A673 (cell line): ENCODE results near the gene RBAK. TPM values are rescaled to one million over a fixed set of nuclear protein-coding genes. Genes with fewer than 3 reads are reported as not detected.

Source experiments
- BruUV-seq: library from RNA; stranded (reverse); fragments of 400-500 nt; replicated peaks from 2 replicates; lab custom pipeline; 2021; lab: Mats Ljungman, UMichigan
- CTCF ChIA-PET: fragments of 300-600 bp; sonication (Branson Sonifier 250); formaldehyde crosslinking; loops from one replicate; lab custom pipeline; 2022; ENCODE audit warnings: antibody characterized with exemption; lab: Charles Lee
- POLR2A ChIA-PET: fragments of 300-600 bp; sonication (Branson Sonifier 250); formaldehyde crosslinking; loops from one replicate; lab custom pipeline; 2022; ENCODE audit warnings: antibody characterized with exemption; ENCODE audit not compliant: low non-redundant PET; lab: Charles Lee
- DNase-seq: peaks from one replicate; pipeline ENCODE4 v3.0.0-alpha.2; 2015; ENCODE audit warnings: low spot score
- H3K27ac ChIP-seq: fragments of 200-600 bp; sonication (generic); 2 replicates; pipeline ENCODE4 v1.5.1; 2016; ENCODE audit warnings: mixed run types, low read depth, mild to moderate bottlenecking, mixed read lengths, antibody characterized with exemption, low read length; ENCODE audit not compliant: poor library complexity, severe bottlenecking
- H3K27me3 ChIP-seq: fragments of 200-600 bp; sonication (generic); replicated peaks from 2 replicates; pipeline ENCODE4 v1.6.1; 2017; ENCODE audit warnings: mixed run types, low read depth, mild to moderate bottlenecking, mixed read lengths, antibody characterized with exemption, low read length; ENCODE audit not compliant: insufficient read depth, poor library complexity
- H3K36me3 ChIP-seq: fragments of 200-600 bp; sonication (generic); 2 replicates; pipeline ENCODE4 v1.6.1; 2016; ENCODE audit warnings: mixed run types, mild to moderate bottlenecking, mixed read lengths, antibody characterized with exemption, low read length; ENCODE audit not compliant: insufficient read depth, poor library complexity, severe bottlenecking
- H3K4me1 ChIP-seq: fragments of 200-600 bp; sonication (generic); 2 replicates; pipeline ENCODE4 v1.6.1; 2017; ENCODE audit warnings: mixed run types, mild to moderate bottlenecking, mixed read lengths, antibody characterized with exemption, low read length; ENCODE audit not compliant: insufficient read depth, poor library complexity, severe bottlenecking
- H3K4me3 ChIP-seq: fragments of 200-600 bp; sonication (generic); 2 replicates; pipeline ENCODE4 v1.5.1; 2016; ENCODE audit warnings: low read depth, mixed run types, mild to moderate bottlenecking, mixed read lengths, low read length; ENCODE audit not compliant: poor library complexity, severe bottlenecking
- H3K9me3 ChIP-seq: fragments of 200-600 bp; sonication (generic); 2 replicates; pipeline ENCODE4 v1.6.1; 2016; ENCODE audit warnings: mixed run types, low read depth, mild to moderate bottlenecking, mixed read lengths, antibody characterized with exemption, low read length; ENCODE audit not compliant: poor library complexity, severe bottlenecking
- EZH2 ChIP-seq: fragments of 200-600 bp; sonication (generic); IDR thresholded peaks from 2 replicates; pipeline ENCODE4 v1.6.1; 2017; ENCODE audit warnings: borderline replicate concordance, low read depth, mild to moderate bottlenecking, mixed read lengths, antibody characterized with exemption, low read length; ENCODE audit not compliant: poor library complexity, severe bottlenecking
- intact Hi-C: fragments of 100-400 bp; cut with micrococcal nuclease; formaldehyde crosslinking; loops from one replicate; pipeline ENCODE4 v1.10.0; 2022; ENCODE audit not compliant: unreplicated experiment
- total RNA-seq: library from RNA; stranded (reverse); gene quantifications from 2 replicates; pipeline ENCODE4 v1.2.3, GENCODE V29; 2021
- TF ChIP-seq, protein P1 (sequence below): fragments of 300-800, 200-600 bp; sonication (generic); conservative IDR thresholded peaks from 2 replicates; pipeline ENCODE4 v1.5.1; 2017; ENCODE audit warnings: low read depth, mild to moderate bottlenecking, antibody characterized with exemption, low read length, moderate library complexity, mixed read lengths

The RBAK gene
- total RNA-seq, 1 experiment from 2014 or later = 17.3 TPM

DNA sequence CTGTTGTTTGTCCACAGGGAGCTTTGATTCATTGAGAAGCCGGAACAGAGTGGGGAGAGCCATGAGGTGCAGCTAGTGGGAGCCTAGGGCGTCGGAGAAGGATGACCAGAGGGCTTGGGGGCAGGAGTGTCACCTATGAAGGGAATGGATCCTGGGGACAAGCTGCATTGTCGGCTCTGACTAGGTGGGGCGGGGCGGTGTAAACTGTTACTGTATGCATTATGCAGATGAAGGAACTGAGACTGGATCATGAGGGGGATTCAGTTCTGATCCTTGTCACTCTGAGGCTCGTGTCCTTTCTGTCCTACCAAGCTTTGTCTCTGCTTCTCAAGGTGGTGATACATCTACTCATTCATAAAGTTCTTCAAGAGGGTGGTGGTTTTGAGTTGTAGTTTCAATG, 46.8 kb upstream of the RBAK start:
- DNase-seq = no peak
- H3K4me1 ChIP-seq = no peaks in the 10 kb centered on the region
- H3K4me3 ChIP-seq = no peak overlapping the region
- H3K27ac ChIP-seq = no peak overlapping the region
- H3K36me3 ChIP-seq = peaks cover 30% of the 10 kb centered on the region
- POLR2A ChIA-PET = no interaction called here
- H3K9me3 ChIP-seq = no peaks in the 10 kb centered on the region
- no TSS peak for BruUV-seq
- no peak for TF ChIP-seq EZH2
- TF ChIP-seq, protein P1, sequence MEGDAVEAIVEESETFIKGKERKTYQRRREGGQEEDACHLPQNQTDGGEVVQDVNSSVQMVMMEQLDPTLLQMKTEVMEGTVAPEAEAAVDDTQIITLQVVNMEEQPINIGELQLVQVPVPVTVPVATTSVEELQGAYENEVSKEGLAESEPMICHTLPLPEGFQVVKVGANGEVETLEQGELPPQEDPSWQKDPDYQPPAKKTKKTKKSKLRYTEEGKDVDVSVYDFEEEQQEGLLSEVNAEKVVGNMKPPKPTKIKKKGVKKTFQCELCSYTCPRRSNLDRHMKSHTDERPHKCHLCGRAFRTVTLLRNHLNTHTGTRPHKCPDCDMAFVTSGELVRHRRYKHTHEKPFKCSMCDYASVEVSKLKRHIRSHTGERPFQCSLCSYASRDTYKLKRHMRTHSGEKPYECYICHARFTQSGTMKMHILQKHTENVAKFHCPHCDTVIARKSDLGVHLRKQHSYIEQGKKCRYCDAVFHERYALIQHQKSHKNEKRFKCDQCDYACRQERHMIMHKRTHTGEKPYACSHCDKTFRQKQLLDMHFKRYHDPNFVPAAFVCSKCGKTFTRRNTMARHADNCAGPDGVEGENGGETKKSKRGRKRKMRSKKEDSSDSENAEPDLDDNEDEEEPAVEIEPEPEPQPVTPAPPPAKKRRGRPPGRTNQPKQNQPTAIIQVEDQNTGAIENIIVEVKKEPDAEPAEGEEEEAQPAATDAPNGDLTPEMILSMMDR = no peak
- intact Hi-C loops = no loop called here
- CTCF ChIA-PET = no interaction called here
- no peaks in the 10 kb centered on the region for H3K27me3 ChIP-seq

GRCh38 chr7:4999369-4999950, 46.2 kb upstream of the RBAK start:
- Histone ChIP-seq H3K4me1 (no peaks in the 10 kb centered on the region), H3K4me3 (no peak overlapping the region), H3K9me3 (no peaks in the 10 kb centered on the region), H3K36me3 (peaks cover 26% of the 10 kb centered on the region), H3K27me3 (no peaks in the 10 kb centered on the region), H3K27ac (no peak overlapping the region)
- ChIA-PET POLR2A (no interaction called here), CTCF (no interaction called here)
- no peak for DNase-seq
- TF ChIP-seq EZH2 = no peak
- TF ChIP-seq, protein P1 = no peak
- no TSS peak for BruUV-seq
- intact Hi-C loops = no loop called here

GRCh38 chr7:5001003-5001402, 44.7 kb upstream of the RBAK start:
- intact Hi-C loops = no loop called here
- CTCF ChIA-PET = no interaction called here
- no peak overlapping the region for H3K27ac ChIP-seq
- no peaks in the 10 kb centered on the region for H3K4me1 ChIP-seq
- TF ChIP-seq EZH2 = no peak
- TF ChIP-seq, protein P1 = no peak
- H3K4me3 ChIP-seq = no peak overlapping the region
- POLR2A ChIA-PET = no interaction called here
- peaks cover 12% of the 10 kb centered on the region for H3K36me3 ChIP-seq
- H3K27me3 ChIP-seq = no peaks in the 10 kb centered on the region
- BruUV-seq = no TSS peak
- no peak for DNase-seq
- H3K9me3 ChIP-seq = no peaks in the 10 kb centered on the region
